Measurements from ENCODE around the gene PXDC1.
"Not testable (repeated sequence)": the region's sequence is repeated elsewhere in the genome, so short reads cannot be mapped to it uniquely, and the experiment has no call there.

DNA sequence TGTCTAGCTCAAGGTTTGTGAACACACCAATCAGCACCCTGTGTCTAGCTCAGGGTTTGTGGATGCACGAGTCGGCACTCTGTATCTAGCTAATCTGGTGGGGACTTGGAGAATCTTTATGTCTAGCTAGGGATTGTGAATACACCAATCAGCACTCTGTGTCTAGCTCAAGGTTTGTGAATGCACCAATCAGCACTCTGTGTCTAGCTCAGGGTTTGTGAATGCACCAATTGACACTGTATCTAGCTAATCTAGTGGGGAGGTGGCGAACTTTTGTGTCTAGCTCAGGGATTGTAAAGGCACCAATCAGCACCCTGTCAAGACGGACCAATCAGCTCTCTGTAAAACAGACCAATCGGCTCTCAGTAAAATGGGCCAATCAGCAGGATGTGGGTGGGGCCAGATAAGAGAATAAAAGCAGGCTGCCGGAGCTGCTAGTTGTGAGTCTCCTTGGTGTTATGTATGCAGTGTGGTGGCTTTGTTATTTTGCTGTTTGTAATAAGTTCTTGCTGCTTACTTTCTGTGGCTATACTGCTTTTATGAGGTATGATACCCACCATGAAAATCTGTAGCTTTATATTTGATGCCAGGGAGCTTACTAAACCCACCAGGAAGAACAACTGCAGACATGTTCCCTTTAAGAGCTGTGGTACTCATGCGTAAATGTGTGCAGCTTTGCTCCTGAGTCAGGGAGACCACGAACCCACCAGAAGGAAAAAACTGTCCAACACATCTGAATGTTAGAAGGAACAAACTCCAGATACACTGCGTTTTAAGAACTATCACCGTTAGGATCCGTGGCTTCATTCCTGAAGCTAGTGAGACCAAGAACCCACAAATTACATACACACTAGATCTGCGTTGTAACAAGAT lies 20.9 kb upstream of the PXDC1 start:
- TF ChIP-seq ZNF274 (IDR thresholded peaks at IDR 0.05; ENCODE audit: low read depth, low read length); YY1 (IDR thresholded peaks at IDR 0.05; ENCODE audit: insufficient read depth, insufficient read length); SUZ12 (IDR thresholded peaks at IDR 0.05; ENCODE audit: extremely low read depth, insufficient read depth, insufficient read length): not testable (repeated sequence)

Data from NT2/D1 (cell line).